Measurements from ENCODE around the gene CDH9. TPM values are rescaled to one million over a fixed set of nuclear protein-coding genes. Genes with fewer than 3 reads are reported as not detected.

The CDH9 gene
- total RNA-seq (2014; rRNA removed; shearing (Covaris generic)): not detected in 2 replicates

- DNase-seq (ENCODE audit: low spot score): no peak
These were observed at the start of gene CDH9 for GRCh38 chr5:27038476-27038875. Gene CDH9 (minus strand): TSS chr5:27038586. CDS start chr5:26988333, 50,253 bp downstream.

- no peak for DNase-seq (ENCODE audit: low spot score)
These were observed 49.4 kb upstream of the CDH9 start for GRCh38 chr5:27087747-27088146.

GRCh38 chr5:27083449-27084415, 45.3 kb upstream of the CDH9 start:
- no peak for DNase-seq (ENCODE audit: low spot score)

GRCh38 chr5:27080147-27080546, 41.8 kb upstream of the CDH9 start:
- DNase-seq (ENCODE audit: low spot score): no peak

GRCh38 chr5:27062451-27062850, 24.1 kb upstream of the CDH9 start:
- DNase-seq (ENCODE audit: low spot score): no peak

- DNase-seq (ENCODE audit: low spot score): no peak
These were observed 10.1 kb upstream of the CDH9 start for GRCh38 chr5:27048510-27048909.

- no peak for DNase-seq (ENCODE audit: low spot score)
These were observed 3.0 kb upstream of the CDH9 start for GRCh38 chr5:27041372-27041771.

- no peak for DNase-seq (ENCODE audit: low spot score)
These were observed 3.8 kb downstream of the CDH9 start for GRCh38 chr5:27034565-27034964.

- no peak for DNase-seq (ENCODE audit: low spot score)
These were observed 11.6 kb downstream of the CDH9 start for GRCh38 chr5:27026801-27027200.

- DNase-seq (ENCODE audit: low spot score): no peak
These were observed 12.3 kb downstream of the CDH9 start for GRCh38 chr5:27026063-27026462.

GRCh38 chr5:27021471-27021870, 16.9 kb downstream of the CDH9 start:
- no peak for DNase-seq (ENCODE audit: low spot score)

- DNase-seq (ENCODE audit: low spot score): peak; percentile 42
These were observed 17.4 kb downstream of the CDH9 start for GRCh38 chr5:27020973-27021372.

GRCh38 chr5:27015758-27016157, 22.6 kb downstream of the CDH9 start:
- DNase-seq (ENCODE audit: low spot score): no peak

- no peak for DNase-seq (ENCODE audit: low spot score)
These were observed 27.1 kb downstream of the CDH9 start for GRCh38 chr5:27011274-27011673.

- DNase-seq (ENCODE audit: low spot score): no peak
These were observed 27.7 kb downstream of the CDH9 start for GRCh38 chr5:27010646-27011045.

GRCh38 chr5:27009540-27009915, 28.9 kb downstream of the CDH9 start:
- no peak for DNase-seq (ENCODE audit: low spot score)

GRCh38 chr5:27008604-27009539, 29.5 kb downstream of the CDH9 start:
- DNase-seq (ENCODE audit: low spot score): no peak

- no peak for DNase-seq (ENCODE audit: low spot score)
These were observed 31.3 kb downstream of the CDH9 start for GRCh38 chr5:27007121-27007520.

- DNase-seq (ENCODE audit: low spot score): no peak
These were observed 51.4 kb downstream of the CDH9 start for GRCh38 chr5:26986985-26987384.

- DNase-seq (ENCODE audit: low spot score): no peak
These were observed 56.6 kb downstream of the CDH9 start for GRCh38 chr5:26981750-26982149.

GRCh38 chr5:26959290-26959689, 79.1 kb downstream of the CDH9 start:
- no peak for DNase-seq (ENCODE audit: low spot score)

- no peak for DNase-seq (ENCODE audit: low spot score)
These were observed 83.2 kb downstream of the CDH9 start for GRCh38 chr5:26955161-26955560.

Data from H4 (cell line).